ENCODE measurements around the gene WDR82. TPM values are rescaled to one million over a fixed set of nuclear protein-coding genes. Genes with fewer than 3 reads are reported as not detected.

The WDR82 gene
- total RNA-seq, 2 donors from 2014 or later, result 78.4 to 84.2 TPM

GRCh38 chr3:52259448-52259847 is 19.0 kb downstream of the WDR82 start:
- no peak for TF ChIP-seq CTCF (conservative IDR thresholded peaks at IDR 0.05)
- Mint-ChIP-seq H3K27me3 (ENCODE audit: insufficient read depth) (no peaks in the 10 kb centered on the region), H3K4me3 (no peak overlapping the region), H3K9me3 (no peaks in the 10 kb centered on the region), H3K36me3 (ENCODE audit: low read depth) (peaks cover 85% of the 10 kb centered on the region), H3K27ac (no peak overlapping the region), H3K4me1 (peaks cover 11% of the 10 kb centered on the region)
- DNase-seq, result no peak
- Histone ChIP-seq H3K27ac (ENCODE audit: low read depth, low read length) (no peak overlapping the region), H3K4me1 (ENCODE audit: control insufficient read depth, insufficient read depth, low read length) (peaks cover 4% of the 10 kb centered on the region), H3K36me3 (ENCODE audit: control insufficient read depth, insufficient read depth, low read length) (peaks cover 97% of the 10 kb centered on the region), H3K9ac (ENCODE audit: extremely low read depth, low read length, poor library complexity, severe bottlenecking) (no peak overlapping the region), H3K9me3 (ENCODE audit: control insufficient read depth, low read length) (no peaks in the 10 kb centered on the region), H3K4me3 (ENCODE audit: low read length) (no peak overlapping the region), H3K27me3 (ENCODE audit: control insufficient read depth, insufficient read depth, low read length, poor library complexity, severe bottlenecking) (no peaks in the 10 kb centered on the region)
- whole genome bisulfite sequencing, 2 experiments (ENCODE audit: insufficient coverage in 1 of 2, insufficient read length in 1 of 2), result 94 to 98% methylated on average over 4 of the region's 4 CpGs

DNA sequence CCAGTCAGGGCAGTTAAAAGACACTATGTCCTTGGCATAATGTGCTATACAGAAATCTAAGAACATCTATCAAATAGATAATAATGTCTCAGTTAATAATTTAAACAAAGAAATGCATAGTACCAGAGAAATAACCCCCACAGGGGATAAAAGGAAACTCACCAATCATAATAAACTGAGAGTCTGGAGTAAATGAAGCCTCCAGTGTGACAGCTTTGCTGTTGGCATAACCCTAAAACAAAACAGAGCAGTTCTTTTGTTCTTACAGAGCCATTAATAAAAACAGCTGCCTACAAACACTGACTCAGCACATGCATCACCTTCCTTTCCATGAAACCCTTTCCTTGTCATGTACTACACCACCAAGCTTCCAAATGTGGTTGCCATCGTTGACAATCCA is 19.4 kb downstream of the WDR82 start:
- H3K27ac ChIP-seq (ENCODE audit: low read depth, low read length), result no peak overlapping the region
- peaks cover 4% of the 10 kb centered on the region for H3K4me1 ChIP-seq (ENCODE audit: control insufficient read depth, insufficient read depth, low read length)
- Mint-ChIP-seq H3K4me3 (no peak overlapping the region), H3K9me3 (no peaks in the 10 kb centered on the region), H3K36me3 (ENCODE audit: low read depth) (peaks cover 85% of the 10 kb centered on the region), H3K4me1 (peaks cover 11% of the 10 kb centered on the region), H3K27me3 (ENCODE audit: insufficient read depth) (no peaks in the 10 kb centered on the region), H3K27ac (no peak overlapping the region)
- no peak overlapping the region for H3K9ac ChIP-seq (ENCODE audit: extremely low read depth, low read length, poor library complexity, severe bottlenecking)
- peaks cover 97% of the 10 kb centered on the region for H3K36me3 ChIP-seq (ENCODE audit: control insufficient read depth, insufficient read depth, low read length)
- H3K9me3 ChIP-seq (ENCODE audit: control insufficient read depth, low read length), result no peaks in the 10 kb centered on the region
- no peak overlapping the region for H3K4me3 ChIP-seq (ENCODE audit: low read length)
- H3K27me3 ChIP-seq (ENCODE audit: control insufficient read depth, insufficient read depth, low read length, poor library complexity, severe bottlenecking), result no peaks in the 10 kb centered on the region
- no peak for DNase-seq
- 100% methylated on average over 1 of the region's 1 CpG; no CpG with 5 or more reads in 1 of the 2 experiments for WGBS, 2 experiments (ENCODE audit: insufficient coverage in 1 of 2, insufficient read length in 1 of 2)
- no peak for TF ChIP-seq CTCF (conservative IDR thresholded peaks at IDR 0.05)

- Mint-ChIP-seq H3K36me3 (ENCODE audit: low read depth) (peaks cover 87% of the 10 kb centered on the region), H3K4me3 (peak overlapping the region; percentile 23), H3K9me3 (no peaks in the 10 kb centered on the region), H3K4me1 (peaks cover 11% of the 10 kb centered on the region), H3K27ac (peak overlapping the region; percentile 78), H3K27me3 (ENCODE audit: insufficient read depth) (no peaks in the 10 kb centered on the region)
- Histone ChIP-seq H3K4me3 (ENCODE audit: low read length) (no peak overlapping the region), H3K9me3 (ENCODE audit: control insufficient read depth, low read length) (no peaks in the 10 kb centered on the region), H3K27ac (ENCODE audit: low read depth, low read length) (no peak overlapping the region), H3K36me3 (ENCODE audit: control insufficient read depth, insufficient read depth, low read length) (peaks cover 97% of the 10 kb centered on the region), H3K27me3 (ENCODE audit: control insufficient read depth, insufficient read depth, low read length, poor library complexity, severe bottlenecking) (no peaks in the 10 kb centered on the region), H3K4me1 (ENCODE audit: control insufficient read depth, insufficient read depth, low read length) (peaks cover 4% of the 10 kb centered on the region), H3K9ac (ENCODE audit: extremely low read depth, low read length, poor library complexity, severe bottlenecking) (no peak overlapping the region)
- no peak for DNase-seq
- WGBS, 2 experiments (ENCODE audit: insufficient coverage in 1 of 2, insufficient read length in 1 of 2), result 87 to 96% methylated on average over 4 of the region's 4 CpGs
- TF ChIP-seq CTCF (conservative IDR thresholded peaks at IDR 0.05), result no peak
These were observed 20.5 kb downstream of the WDR82 start for GRCh38 chr3:52257911-52258310.

Measured in endodermal cell (in vitro differentiated cells).